HepG2 (cell line): Measurements from ENCODE around the gene ARL14EPL. TPM values are rescaled to one million over a fixed set of nuclear protein-coding genes. Genes with fewer than 3 reads are reported as not detected.

ENCODE experiments used
- CEBPB ChIP-seq: IDR thresholded peaks from 2 replicates; pipeline ENCODE4 v1.6.1; 2011; ENCODE audit warnings: low read depth, low read length, improper control_type of control experiment, borderline replicate concordance
- DMAP1 ChIP-seq: IDR thresholded peaks from 2 replicates; pipeline ENCODE4 v1.6.1; 2016
- EED ChIP-seq: sonication (generic); formaldehyde crosslinking; IDR thresholded peaks from 2 replicates; pipeline ENCODE4 v1.5.0; 2020; ENCODE audit warnings: mild to moderate bottlenecking, missing genetic modification reagents
- KMT2A ChIP-seq: sonication (generic); formaldehyde crosslinking; IDR thresholded peaks from 2 replicates; pipeline ENCODE4 v1.4.0; 2020; ENCODE audit warnings: missing genetic modification reagents
- MLX ChIP-seq: IDR thresholded peaks from 2 replicates; pipeline ENCODE4 v1.6.1; 2016
- NCOR1 ChIP-seq: fragments of 200-600 bp; sonication (generic); IDR thresholded peaks from 2 replicates; pipeline ENCODE4 v1.7.0; 2017; ENCODE audit warnings: antibody characterized with exemption, low read length, borderline replicate concordance
- PBX3 ChIP-seq: sonication (generic); formaldehyde crosslinking; IDR thresholded peaks from 2 replicates; pipeline ENCODE4 v1.8.1; 2023; ENCODE audit warnings: missing genetic modification reagents, inconsistent platforms, borderline replicate concordance
- SIN3B ChIP-seq: fragments of 150-350 bp; IDR thresholded peaks from 2 replicates; pipeline ENCODE4 v1.6.1; 2014; ENCODE audit warnings: low read length
- ZBTB8A ChIP-seq: sonication (generic); formaldehyde crosslinking; IDR thresholded peaks from 2 replicates; pipeline ENCODE4 v1.4.0; 2020; ENCODE audit warnings: mild to moderate bottlenecking, low read depth, missing genetic modification reagents, borderline replicate concordance
- ZFP37 ChIP-seq: sonication (generic); formaldehyde crosslinking; IDR thresholded peaks from 2 replicates; pipeline ENCODE4 v1.4.0; 2020; ENCODE audit warnings: missing genetic modification reagents, borderline replicate concordance
- ZNF142 ChIP-seq: sonication (generic); formaldehyde crosslinking; IDR thresholded peaks from 2 replicates; pipeline ENCODE4 v1.4.0; 2020; ENCODE audit warnings: missing genetic modification reagents
- ZNF143 ChIP-seq: sonication (generic); formaldehyde crosslinking; IDR thresholded peaks from 2 replicates; pipeline ENCODE4 v1.4.0; 2020; ENCODE audit warnings: missing genetic modification reagents
- ZNF543 ChIP-seq: sonication (generic); formaldehyde crosslinking; IDR thresholded peaks from 2 replicates; pipeline ENCODE4 v1.4.0; 2020; ENCODE audit warnings: mild to moderate bottlenecking, missing genetic modification reagents
- ZNF556 ChIP-seq: sonication (generic); formaldehyde crosslinking; IDR thresholded peaks from 2 replicates; pipeline ENCODE4 v1.4.0; 2020; ENCODE audit warnings: mild to moderate bottlenecking, missing genetic modification reagents, borderline replicate concordance
- ZNF616 ChIP-seq: sonication (generic); formaldehyde crosslinking; IDR thresholded peaks from 2 replicates; pipeline ENCODE4 v1.5.0; 2020; ENCODE audit warnings: low read depth, mild to moderate bottlenecking, missing genetic modification reagents
- polyA plus RNA-seq, 8 experiments: library from polyadenylated mRNA; depleted of rRNA in 3 of 8; stranded (reverse) in 7 of 8; unstranded in 1 of 8; fragments of >200 nt; fragmentation: Illumina TruSeq in 4 of 8; extraction: Trizol in 4 of 8; gene quantifications; 2 replicates each; pipeline versions ENCODE4 v1.2.1 to v1.2.3, GENCODE V29; 2011 to 2016; ENCODE audit warnings: low read depth in 4 of 8, missing spikeins in 1 of 8, mixed read lengths in 1 of 8; ENCODE audit not compliant: insufficient read depth in 1 of 8
- total RNA-seq, 5 experiments: library from RNA; depleted of rRNA; stranded (reverse); fragments of >200 nt; fragmentation: Illumina TruSeq; extraction: Trizol; gene quantifications; 2 replicates each; pipeline ENCODE4 v1.2.3, GENCODE V29; 2016; ENCODE audit warnings: low read depth in 1 of 5

The ARL14EPL gene
- total and polyA plus RNA-seq, 2 of the 13 experiments (the other 11 are each of a cell fraction or from before 2014, with no cell fraction given) = not detected

GRCh38 chr5:116084871-116085715 is 52.8 kb downstream of the ARL14EPL start, which contains the start of gene COMMD10 (continued):
- TF ChIP-seq CEBPB = no peak
- no peak for TF ChIP-seq SIN3B
- TF ChIP-seq PBX3 (CRISPR knock-in tag) = no peak
- TF ChIP-seq ZNF143 (CRISPR knock-in tag) = 0 out of 2 replicates have a peak, but pooled peaks have one; percentile 30
- TF ChIP-seq ZNF142 (CRISPR knock-in tag) = peak; percentile 70; the same call in 1 of the 2 replicates
- 0 out of 2 replicates have a peak, but pooled peaks have one; percentile 46 for TF ChIP-seq MLX (CRISPR knock-in tag)
- TF ChIP-seq ZBTB8A (CRISPR knock-in tag) = no peak
- 0 out of 2 replicates have a peak, but pooled peaks have one; percentile 75 for TF ChIP-seq ZNF616
- TF ChIP-seq ZNF556 (CRISPR knock-in tag) = peak; percentile 60; the same call in 1 of the 2 replicates
- peak; percentile 79 for TF ChIP-seq KMT2A (CRISPR knock-in tag)
- TF ChIP-seq EED (CRISPR knock-in tag) = 0 out of 2 replicates have a peak, but pooled peaks have one; percentile 75
- peak; percentile 84 for TF ChIP-seq ZNF543
- TF ChIP-seq DMAP1 = peak; percentile 94
- TF ChIP-seq ZFP37 (CRISPR knock-in tag) = no peak
- no peak for TF ChIP-seq NCOR1
